NCI-H446 treated with DMSO at 0.1 percent for 48 hours (cell line): ENCODE results near the gene LPGAT1.
"Not testable (repeated sequence)": the region's sequence is repeated elsewhere in the genome, so short reads cannot be mapped to it uniquely, and the experiment has no call there.

ENCODE experiments used
- DNase-seq: peaks from one replicate; lab custom pipeline; 2025; lab: John Stamatoyannopoulos, UW

Gene LPGAT1

DNA sequence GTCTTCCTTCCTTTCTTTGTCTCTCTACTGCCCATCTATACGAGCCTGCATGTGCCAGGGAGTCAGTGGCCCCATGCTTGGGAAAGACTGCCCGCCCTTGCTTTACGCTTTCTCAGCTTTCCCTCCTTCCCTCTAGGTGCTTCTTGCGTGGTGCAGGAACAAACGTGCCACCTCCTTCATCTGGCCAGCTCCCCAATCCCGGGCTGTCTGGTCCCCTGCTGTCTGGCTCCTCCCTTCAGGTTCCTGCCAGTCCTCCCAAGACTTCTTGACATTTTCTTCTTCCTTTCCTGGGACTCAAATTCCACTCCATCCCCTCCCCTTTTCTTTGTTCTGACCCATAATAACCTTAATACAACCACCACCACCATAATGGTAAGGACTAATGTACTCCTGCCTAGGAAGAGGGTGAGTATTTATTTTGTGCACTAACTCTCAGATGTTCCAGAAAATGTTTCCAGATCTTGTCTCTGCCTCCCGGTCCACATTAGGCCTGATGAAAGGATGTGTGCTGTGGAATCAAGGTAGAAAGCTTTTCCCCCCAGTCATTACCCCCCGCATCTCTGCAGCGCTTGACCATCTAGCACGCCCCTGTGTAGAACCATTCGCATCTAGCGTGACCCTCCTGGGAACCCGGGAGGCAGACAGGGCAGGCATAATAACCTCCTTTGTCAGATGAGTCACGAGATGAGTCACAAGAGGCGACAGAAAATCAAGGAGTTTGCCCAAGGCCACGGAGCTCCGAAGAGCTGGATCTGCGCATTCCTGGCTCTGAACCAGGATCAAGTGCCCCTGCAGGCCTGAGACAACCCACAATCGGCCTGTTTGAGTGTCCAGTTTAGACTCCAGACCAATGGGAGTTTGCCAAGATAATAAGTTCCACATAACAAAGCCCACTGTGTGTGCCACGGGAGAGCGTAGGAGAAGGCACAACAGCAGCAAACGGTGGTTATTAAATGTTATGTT lies 95.1 kb downstream of the LPGAT1 start:
- peak; percentile 67 for DNase-seq

DNA sequence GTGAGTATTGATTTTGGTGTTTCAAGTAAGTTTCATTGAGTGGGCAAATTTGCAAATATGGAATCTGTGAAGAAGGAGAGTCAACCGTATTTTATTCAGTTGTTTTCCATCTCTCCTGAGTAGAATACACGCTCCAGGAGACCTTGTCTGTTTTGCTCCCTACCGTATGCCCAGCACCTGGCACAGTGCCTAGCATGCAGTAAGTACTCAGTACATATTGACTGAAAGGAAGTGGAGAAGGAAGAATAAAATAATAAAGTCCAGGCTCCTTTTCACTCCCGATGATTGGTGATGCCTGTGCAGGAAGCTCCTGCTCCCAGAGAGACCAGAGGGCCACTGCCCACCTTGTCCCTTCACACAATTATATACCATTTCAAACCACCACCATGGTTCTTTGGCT lies 95.8 kb downstream of the LPGAT1 start:
- DNase-seq = peak; percentile 78

DNA sequence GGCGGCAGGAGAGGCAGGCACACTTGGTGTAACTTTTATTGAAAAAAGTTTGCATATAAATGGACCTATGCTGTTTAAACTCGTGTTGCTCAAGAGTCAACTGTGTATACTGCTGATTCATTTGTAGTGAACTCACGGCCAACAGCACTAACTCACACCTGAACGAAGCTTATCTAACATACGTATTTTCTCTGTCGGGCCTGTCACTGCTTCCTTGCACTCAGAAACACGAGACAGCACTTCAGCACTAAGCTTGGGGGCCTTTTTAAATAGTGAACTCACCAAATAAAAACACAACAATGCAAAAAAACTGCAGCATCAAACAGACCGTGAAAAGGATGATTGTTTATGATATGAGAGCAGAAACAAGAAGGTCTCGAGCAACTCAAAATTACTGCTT lies 96.2 kb downstream of the LPGAT1 start:
- DNase-seq = no peak

- no peak for DNase-seq
Measured at GRCh38 chr1:211732293-211732980, 98.1 kb downstream of the LPGAT1 start.

GRCh38 chr1:211731456-211732292 lies 98.9 kb downstream of the LPGAT1 start:
- no peak for DNase-seq

DNA sequence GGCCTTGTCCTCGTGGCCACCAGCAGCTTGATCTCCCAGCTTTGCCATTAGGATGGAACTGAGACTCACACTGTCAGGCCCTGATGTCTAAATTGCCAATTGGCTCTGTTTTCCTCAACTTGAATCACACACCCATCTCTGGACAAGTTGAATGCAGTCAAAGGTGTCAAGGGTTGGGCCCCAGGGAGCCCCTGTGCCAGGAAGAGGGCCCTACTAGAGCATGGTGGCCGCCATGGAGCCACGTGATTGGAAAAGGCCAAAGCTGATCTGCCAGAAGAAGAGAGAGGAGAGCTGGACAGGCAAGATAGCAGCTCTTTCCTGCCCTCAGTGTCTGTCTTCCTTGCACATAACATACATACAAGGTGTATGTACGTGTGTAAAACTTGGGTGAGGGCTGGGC lies 100.2 kb downstream of the LPGAT1 start:
- DNase-seq = no peak

- DNase-seq = no peak
Measured at GRCh38 chr1:211729238-211729637, 101.3 kb downstream of the LPGAT1 start.

DNA sequence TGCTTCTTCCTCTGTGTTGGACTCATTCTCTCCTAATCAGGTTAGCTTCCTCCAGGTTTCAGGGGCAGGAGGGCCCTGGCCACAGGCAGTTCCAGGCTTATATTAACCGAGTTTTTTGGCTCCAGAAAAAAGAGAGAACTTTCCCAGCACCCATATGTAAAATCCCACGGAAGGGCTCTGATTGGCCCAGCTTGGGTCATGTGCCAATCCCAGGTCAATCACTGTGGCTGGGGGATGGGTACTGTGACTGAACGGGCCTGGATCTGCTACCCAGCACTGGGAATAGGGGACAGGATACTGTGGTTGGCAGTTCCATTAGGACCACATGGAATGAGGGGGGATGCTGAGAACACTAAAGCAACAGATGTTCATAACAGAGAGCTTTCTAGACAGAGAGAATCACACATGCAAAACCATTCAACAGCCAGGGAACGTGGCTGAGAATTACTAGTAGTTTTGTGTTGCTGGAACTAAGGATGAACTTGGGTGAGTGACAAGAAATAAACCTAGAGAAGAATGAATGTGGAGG lies 104.0 kb downstream of the LPGAT1 start:
- no peak for DNase-seq

- DNase-seq = no peak
Measured at GRCh38 chr1:211724687-211725196, 105.8 kb downstream of the LPGAT1 start.

DNA sequence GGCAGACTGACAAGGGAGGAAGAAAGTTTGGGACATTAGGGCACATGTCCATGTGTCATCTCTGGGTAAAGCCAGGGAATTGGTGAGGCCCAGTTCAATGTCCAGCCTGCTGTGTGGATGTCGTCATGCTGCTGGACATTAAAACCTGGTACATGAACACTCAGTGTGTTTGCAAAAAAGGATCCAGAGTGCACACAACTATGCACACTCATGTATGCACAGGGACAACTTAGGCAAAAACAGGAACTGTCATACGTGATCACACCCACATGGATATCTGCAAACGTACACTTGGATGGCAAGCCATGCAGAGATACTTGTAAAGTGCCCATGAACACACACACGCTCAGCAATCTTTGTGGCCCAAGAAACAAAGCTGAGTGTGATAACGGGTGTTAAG lies 107.3 kb downstream of the LPGAT1 start:
- DNase-seq = no peak

DNA sequence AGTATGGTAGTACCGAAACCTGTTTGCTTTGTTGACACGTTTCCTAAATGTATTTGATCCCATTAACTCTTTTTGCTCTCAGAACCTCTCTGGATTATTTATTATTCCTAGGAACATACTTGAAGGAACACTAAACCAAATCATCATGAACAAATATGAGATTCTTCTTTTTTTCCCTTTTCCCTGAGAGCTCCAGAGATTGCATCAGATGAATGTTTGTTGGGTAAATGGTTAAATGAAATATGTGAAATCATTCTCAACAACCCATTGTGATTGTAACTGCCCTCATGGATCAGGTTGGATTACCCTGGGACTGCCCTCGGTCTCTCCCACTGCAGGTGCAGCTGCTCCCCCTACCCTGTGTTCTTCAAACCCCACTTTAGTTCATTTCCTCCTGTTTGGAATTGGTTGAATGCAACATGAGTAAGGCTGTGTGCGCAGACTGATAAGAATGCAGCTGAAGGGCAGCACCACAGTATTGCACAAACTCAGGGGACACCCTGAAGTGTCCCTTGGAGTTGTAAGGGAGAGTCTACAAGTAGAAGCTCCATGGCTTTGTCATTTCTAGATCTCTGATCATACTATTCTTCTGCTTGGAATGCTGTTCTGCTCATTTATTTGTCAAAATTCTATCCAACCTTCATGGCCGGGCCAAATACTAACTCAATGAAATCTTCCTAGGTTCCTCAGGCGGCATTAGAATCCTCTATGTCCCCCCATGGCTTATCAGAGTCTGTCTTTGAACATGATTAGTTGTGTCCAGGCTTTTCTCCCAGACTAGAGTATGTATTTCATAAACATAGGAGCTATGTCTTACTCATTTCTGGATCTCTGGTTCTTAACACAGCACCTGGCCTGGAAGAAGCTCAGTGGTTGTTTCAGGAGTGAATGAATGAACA lies 108.0 kb downstream of the LPGAT1 start:
- DNase-seq = no peak

GRCh38 chr1:211716555-211716954 lies 114.0 kb downstream of the LPGAT1 start:
- DNase-seq = not testable (repeated sequence)

- DNase-seq = no peak
Measured at GRCh38 chr1:211715971-211716370, 114.6 kb downstream of the LPGAT1 start.

DNA sequence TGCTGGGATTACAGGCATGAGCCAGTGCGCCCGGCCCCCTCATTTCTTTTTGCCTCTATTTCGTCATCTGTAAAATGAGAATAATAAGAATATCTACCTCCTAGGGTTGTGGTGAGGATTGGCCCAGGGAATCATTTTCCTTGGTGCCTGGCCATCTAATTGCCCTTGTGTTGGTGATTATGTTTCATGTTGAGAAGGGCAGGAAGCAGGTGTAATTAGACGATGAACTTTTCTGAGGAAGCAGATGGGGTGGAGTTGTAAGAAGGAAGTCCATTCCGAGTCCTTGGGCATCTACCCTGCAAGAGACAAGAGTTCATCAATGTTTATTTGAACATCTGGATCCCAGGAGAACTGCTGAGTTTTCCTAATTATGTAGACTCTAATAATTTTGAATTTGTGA lies 116.4 kb downstream of the LPGAT1 start:
- DNase-seq = no peak

- no peak for DNase-seq
Measured at GRCh38 chr1:211713231-211713630, 117.3 kb downstream of the LPGAT1 start.

DNA sequence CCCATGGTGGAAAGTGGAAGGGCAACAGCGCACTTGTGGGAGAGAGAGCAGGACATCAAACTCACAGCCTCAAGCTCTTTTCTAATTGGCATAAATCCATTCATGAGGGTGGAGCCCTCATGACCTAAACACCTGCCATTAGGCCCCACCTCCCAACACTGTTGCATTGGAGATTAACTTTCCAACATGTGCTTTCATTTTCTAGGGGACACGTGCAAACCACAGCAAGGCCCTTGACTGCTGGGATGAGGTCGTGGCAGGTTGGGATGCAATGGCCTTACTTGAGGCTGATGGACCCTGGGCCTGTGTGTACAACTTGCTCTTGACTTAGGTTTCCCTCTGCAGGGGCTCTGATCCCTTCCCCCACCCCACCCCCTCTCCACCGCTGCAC lies 119.3 kb downstream of the LPGAT1 start:
- DNase-seq = no peak

DNA sequence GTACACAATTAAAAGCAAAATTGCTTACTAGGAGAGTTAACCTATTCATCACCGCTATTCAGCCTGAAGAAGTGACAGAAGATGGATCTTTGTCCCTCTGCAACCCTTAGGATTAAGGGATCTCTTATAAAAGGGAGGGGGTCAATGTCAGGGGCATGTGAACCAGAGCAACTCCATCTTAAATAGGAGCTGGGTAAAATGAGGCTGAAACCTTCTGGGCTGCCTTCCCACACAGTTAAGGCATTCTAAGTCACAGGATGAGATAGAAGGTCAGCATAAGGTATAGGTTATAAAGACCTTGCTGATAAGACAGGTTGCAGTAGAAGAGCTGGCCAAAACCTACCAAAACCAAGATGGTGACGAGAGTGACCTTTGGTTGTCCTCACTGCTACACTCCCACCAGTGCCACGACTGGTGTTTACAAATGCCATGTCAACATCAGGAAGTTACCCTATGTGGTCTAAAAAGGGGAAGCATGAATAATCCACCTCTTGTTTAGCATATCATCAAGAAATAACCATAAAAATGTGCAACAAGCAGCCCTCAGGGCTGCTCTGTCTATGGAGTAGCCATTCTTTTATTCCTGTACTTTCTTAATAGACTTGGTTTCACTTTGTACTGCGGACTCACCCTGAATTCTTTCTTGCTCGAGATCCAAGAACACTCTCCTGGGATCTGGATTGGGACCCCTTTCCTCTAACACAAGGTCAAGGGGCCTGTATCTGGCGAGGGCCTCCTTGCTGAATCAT lies 119.8 kb downstream of the LPGAT1 start:
- no peak for DNase-seq

- no peak for DNase-seq
Measured at GRCh38 chr1:211708926-211709325, 121.6 kb downstream of the LPGAT1 start.

- no peak for DNase-seq
Measured at GRCh38 chr1:211708006-211708405, 122.6 kb downstream of the LPGAT1 start.

- no peak for DNase-seq
Measured at GRCh38 chr1:211705467-211706091, 125.0 kb downstream of the LPGAT1 start.
